GM12801 (cell line): ENCODE measurements around the gene TOLLIP.

Experiments used
- TF ChIP-seq, protein P1 (sequence below): IDR thresholded peaks from one replicate; pipeline ENCODE4 v1.5.1; 2011; ENCODE audit warnings: control low read depth; ENCODE audit not compliant: insufficient read length; ENCODE audit errors: extremely low read depth

TOLLIP gene

DNA sequence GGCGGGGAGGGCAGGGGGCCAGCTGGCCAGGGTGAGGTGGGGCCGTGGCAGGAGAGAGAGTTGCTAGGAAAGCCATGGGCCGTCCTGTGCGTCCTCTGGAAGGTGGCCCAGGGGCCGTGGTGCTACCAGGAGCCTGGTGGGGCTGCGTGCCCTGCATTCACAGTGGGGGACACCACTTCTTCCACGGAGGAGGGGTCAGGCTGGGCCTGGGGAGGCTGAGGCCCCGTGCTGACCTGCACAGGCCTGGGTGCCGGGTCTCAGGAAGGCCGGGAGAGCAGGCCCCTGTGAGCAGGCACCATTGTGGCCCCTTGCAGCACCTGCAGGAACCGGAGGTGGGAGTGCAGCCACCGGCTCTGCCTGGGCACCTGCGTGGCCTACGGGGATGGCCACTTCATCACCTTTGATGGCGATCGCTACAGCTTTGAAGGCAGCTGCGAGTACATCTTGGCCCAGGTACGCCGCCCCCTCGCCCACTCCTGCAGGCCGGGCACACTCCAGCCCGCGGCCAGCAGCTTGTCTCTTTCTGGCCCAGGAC is 74.6 kb downstream of the TOLLIP start:
- TF ChIP-seq, protein P1, sequence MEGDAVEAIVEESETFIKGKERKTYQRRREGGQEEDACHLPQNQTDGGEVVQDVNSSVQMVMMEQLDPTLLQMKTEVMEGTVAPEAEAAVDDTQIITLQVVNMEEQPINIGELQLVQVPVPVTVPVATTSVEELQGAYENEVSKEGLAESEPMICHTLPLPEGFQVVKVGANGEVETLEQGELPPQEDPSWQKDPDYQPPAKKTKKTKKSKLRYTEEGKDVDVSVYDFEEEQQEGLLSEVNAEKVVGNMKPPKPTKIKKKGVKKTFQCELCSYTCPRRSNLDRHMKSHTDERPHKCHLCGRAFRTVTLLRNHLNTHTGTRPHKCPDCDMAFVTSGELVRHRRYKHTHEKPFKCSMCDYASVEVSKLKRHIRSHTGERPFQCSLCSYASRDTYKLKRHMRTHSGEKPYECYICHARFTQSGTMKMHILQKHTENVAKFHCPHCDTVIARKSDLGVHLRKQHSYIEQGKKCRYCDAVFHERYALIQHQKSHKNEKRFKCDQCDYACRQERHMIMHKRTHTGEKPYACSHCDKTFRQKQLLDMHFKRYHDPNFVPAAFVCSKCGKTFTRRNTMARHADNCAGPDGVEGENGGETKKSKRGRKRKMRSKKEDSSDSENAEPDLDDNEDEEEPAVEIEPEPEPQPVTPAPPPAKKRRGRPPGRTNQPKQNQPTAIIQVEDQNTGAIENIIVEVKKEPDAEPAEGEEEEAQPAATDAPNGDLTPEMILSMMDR = no peak

- TF ChIP-seq, protein P1 = no peak
These were observed 75.2 kb downstream of the TOLLIP start for GRCh38 chr11:1234054-1234720.

DNA sequence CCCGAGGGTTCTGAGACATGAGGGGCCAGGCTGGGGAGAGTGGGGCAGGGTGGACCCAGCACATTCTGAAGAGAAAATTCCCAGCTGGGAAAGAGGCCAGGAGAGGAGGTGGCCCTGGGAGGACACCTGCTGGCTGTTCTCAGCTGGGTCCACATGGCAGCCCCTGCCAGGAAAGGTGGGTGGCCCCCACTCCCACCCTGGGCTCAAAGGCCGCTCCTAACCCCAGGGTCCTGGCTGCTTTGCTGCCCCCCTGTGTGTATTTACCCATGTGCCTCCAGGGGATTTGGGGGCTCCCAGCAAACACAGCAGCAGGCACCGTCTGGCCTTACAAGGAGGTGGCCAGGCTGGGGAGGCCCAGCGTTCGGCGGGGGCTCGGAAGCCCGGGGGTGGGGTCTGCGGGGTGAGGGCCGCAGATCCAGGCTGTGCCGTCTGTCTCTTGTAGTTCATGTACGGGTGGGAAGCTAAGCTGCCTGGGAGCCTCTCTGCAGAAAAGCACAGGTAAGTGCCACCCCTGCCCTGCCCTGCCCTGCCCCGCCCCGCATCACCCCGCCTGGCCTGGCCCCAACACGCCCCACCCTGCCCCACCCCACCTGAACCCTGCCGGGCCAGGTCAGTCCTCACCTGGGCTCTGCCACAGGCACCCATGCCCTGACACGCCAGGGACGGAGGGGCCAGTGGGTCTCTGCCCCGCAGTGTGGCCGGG is 75.9 kb downstream of the TOLLIP start:
- TF ChIP-seq, protein P1 = no peak

DNA sequence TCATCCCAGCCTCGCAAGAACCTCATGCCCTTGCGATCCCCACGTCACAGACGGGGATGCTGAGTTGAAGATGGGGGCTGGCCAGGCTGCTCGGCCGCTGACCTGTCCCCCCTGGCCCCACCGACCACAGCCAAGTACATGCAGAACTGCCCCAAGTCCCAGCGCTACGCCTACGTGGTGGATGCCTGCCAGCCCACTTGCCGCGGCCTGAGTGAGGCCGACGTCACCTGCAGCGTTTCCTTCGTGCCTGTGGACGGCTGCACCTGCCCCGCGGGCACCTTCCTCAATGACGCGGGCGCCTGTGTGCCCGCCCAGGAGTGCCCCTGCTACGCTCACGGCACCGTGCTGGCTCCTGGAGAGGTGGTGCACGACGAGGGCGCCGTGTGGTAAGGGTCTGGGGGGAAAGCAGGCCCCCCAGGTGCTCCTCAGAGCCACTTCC is 76.5 kb downstream of the TOLLIP start:
- TF ChIP-seq, protein P1 = no peak

DNA sequence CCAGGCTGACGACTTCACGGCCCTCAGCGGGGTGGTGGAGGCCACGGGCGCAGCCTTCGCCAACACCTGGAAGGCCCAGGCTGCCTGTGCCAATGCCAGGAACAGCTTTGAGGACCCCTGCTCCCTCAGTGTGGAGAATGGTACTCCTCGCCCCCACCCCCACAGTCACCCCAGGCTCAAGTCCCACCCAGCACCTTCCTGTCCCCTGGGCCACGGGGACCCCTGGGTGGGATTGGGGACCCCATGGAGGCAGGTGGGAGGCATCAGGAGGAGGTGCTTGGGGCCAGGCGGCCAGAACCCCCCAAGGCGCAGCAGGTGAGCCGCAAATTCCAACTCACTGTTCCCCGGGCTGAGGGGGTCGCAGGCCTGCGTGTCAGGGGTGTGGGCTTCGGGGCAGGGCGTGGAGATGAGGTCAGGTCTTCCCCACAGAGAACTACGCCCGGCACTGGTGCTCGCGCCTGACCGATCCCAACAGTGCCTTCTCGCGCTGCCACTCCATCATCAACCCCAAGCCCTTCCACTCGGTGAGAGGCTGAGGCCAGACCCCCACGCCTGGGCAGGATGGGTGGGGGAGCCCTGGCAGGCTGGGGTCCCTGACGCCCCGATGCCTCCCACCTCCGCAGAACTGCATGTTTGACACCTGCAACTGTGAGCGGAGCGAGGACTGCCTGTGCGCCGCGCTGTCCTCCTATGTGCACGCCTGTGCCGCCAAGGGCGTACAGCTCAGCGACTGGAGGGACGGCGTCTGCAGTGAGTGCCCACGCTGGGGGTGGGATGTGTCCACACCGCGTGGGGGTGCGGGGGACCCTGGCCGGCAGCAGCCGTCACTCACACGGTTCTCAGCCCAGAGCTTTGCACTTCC is 77.2 kb downstream of the TOLLIP start:
- TF ChIP-seq, protein P1 = no peak

DNA sequence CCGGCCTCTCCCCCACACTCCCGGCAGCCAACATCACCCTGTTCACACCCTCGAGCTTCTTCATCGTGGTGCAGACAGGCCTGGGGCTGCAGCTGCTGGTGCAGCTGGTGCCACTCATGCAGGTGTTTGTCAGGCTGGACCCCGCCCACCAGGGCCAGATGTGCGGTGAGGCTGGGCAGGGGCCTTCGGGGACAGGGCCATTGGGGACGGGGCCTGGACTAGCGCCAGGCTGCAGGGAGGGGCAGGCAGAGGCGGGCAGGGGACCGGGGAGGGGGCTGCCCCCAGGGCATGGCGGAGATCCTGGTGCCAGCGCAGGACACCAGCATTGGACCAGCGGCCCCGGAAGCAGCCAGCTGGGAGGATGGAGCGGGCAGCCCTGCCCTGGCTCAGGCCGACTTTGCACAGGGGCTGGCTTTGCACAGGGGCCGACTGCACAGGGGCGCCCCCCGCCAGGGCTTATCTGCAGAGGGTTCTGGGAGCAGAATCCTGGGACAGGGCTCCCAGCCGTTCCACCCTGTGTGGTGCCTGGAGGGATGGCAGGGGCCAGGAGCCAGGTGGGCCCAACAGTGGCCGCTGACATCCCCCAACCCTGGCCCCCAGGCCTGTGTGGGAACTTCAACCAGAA is 77.9 kb downstream of the TOLLIP start:
- TF ChIP-seq, protein P1 = no peak
